NB4 (cell line): ENCODE data around the gene ZNF71.

Experiments
- CTCF ChIP-seq: IDR thresholded peaks from one replicate; pipeline ENCODE4 v1.5.1; 2012; ENCODE audit warnings: low read depth, low read length
- MAX ChIP-seq: IDR thresholded peaks from 2 replicates; pipeline ENCODE4 v1.6.1; 2011; ENCODE audit warnings: low read depth, low read length

- no peak for TF ChIP-seq CTCF
- TF ChIP-seq MAX = no peak
Measured at GRCh38 chr19:56639217-56639616, 44.1 kb downstream of the ZNF71 start.
